Measurements from ENCODE around the gene SLC13A3. TPM values are rescaled to one million over a fixed set of nuclear protein-coding genes. Genes with fewer than 3 reads are reported as not detected.

The SLC13A3 gene
- total RNA-seq, 4 donors from 2014 or later: 0.34 to 1.5 (median 1.0) TPM

DNA sequence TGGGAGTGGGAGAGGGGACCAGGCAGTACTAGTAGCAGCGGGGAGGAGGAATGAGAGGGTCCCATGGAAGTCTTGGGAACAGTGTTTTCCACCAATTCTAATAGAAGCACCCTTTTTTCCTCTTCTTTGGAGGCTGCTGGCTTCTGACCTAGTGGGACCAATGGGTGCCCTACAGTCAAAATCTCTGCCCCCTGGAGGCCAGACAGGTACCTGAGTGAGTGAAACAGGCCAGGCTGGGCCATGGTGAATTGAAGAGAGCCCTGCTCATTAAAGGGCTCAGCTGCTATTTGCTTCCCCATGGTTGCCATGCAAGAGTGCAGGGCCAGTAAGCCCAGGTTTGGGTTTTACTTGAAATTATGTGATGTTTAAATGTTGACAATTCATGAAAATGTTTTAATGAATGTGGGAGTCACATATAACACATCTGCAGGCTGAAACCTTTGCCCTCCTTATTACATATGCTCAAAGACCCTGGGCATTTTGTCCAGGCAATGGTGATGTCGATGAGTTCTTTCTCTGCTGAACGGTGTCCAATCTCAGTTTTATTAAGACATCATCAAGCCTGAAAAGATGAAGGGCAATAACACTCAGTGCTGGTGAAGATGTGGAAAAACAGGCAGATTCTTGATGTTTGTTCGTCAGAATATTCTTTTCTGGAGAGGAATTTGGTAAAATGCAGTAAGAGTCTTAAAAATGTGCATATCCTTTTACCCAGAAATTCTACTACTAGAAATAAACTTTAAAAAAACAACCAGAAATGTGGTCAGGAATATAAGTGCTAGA is 58.5 kb downstream of the SLC13A3 start:
- no peaks in the 10 kb centered on the region for H3K27me3 ChIP-seq
- H3K4me3 ChIP-seq: no peak overlapping the region
- WGBS, 2 donors: 81 to 84% methylated on average over 4 of the region's 4 CpGs
- no peak for TF ChIP-seq POLR2A (IDR thresholded peaks at IDR 0.05)
- TF ChIP-seq, protein P1, sequence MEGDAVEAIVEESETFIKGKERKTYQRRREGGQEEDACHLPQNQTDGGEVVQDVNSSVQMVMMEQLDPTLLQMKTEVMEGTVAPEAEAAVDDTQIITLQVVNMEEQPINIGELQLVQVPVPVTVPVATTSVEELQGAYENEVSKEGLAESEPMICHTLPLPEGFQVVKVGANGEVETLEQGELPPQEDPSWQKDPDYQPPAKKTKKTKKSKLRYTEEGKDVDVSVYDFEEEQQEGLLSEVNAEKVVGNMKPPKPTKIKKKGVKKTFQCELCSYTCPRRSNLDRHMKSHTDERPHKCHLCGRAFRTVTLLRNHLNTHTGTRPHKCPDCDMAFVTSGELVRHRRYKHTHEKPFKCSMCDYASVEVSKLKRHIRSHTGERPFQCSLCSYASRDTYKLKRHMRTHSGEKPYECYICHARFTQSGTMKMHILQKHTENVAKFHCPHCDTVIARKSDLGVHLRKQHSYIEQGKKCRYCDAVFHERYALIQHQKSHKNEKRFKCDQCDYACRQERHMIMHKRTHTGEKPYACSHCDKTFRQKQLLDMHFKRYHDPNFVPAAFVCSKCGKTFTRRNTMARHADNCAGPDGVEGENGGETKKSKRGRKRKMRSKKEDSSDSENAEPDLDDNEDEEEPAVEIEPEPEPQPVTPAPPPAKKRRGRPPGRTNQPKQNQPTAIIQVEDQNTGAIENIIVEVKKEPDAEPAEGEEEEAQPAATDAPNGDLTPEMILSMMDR (IDR thresholded peaks at IDR 0.05): peak in 1 of 6 experiments; percentile 16
- no peaks in the 10 kb centered on the region for H3K36me3 ChIP-seq
- intact Hi-C loops (cut with DNase I): no loop called here
- H3K4me1 ChIP-seq: no peaks in the 10 kb centered on the region
- no peak for DNase-seq
- no peaks in the 10 kb centered on the region for H3K9me3 ChIP-seq
- no peak overlapping the region for H3K27ac ChIP-seq

- Histone ChIP-seq H3K27me3 (no peaks in the 10 kb centered on the region), H3K36me3 (no peaks in the 10 kb centered on the region), H3K4me3 (no peak overlapping the region), H3K27ac (no peak overlapping the region), H3K4me1 (no peaks in the 10 kb centered on the region), H3K9me3 (no peaks in the 10 kb centered on the region)
- DNase-seq: no peak
- intact Hi-C loops (cut with DNase I): no loop called here
- TF ChIP-seq, protein P1 (IDR thresholded peaks at IDR 0.05): no peak
- no peak for TF ChIP-seq POLR2A (IDR thresholded peaks at IDR 0.05)
- WGBS, 2 donors: 24 to 31% methylated on average over 1 of the region's 1 CpG
Observed at GRCh38 chr20:46590443-46590842, 60.8 kb downstream of the SLC13A3 start.

GRCh38 chr20:46588532-46589511 is 62.4 kb downstream of the SLC13A3 start:
- H3K9me3 ChIP-seq: no peaks in the 10 kb centered on the region
- H3K4me3 ChIP-seq: no peak overlapping the region
- no peaks in the 10 kb centered on the region for H3K36me3 ChIP-seq
- 66% methylated on average over 14 of the region's 14 CpGs for WGBS, 2 donors
- intact Hi-C loops (cut with DNase I): no loop called here
- no peak overlapping the region for H3K27ac ChIP-seq
- H3K27me3 ChIP-seq: no peaks in the 10 kb centered on the region
- no peak for TF ChIP-seq POLR2A (IDR thresholded peaks at IDR 0.05)
- TF ChIP-seq, protein P1 (IDR thresholded peaks at IDR 0.05): no peak
- no peak for DNase-seq
- H3K4me1 ChIP-seq: no peaks in the 10 kb centered on the region

DNA sequence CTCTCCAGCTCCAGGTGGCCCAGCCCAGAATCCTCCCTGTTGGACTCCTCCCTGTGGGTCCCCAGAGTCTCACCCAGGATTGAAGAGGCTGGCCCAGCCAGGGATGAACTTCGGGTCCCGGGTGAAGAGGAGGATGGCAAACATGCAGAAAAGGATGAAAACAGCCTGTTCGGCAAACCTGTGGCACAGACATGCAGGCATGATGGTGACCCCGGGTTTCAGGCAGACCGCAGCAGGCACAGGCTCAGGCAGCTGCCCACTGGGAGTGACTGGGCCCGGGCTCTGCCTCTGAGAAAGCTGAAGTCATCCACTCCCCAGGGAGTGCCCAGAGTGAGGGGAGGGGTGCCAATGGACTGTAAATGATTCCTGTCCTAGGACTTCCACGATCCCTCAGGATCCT is 63.3 kb downstream of the SLC13A3 start:
- 70 to 74% methylated on average over 4 to 5 of the region's 7 CpGs for WGBS, 2 donors
- Histone ChIP-seq H3K9me3 (no peaks in the 10 kb centered on the region), H3K27ac (no peak overlapping the region), H3K36me3 (no peaks in the 10 kb centered on the region), H3K4me1 (no peaks in the 10 kb centered on the region), H3K27me3 (no peaks in the 10 kb centered on the region), H3K4me3 (no peak overlapping the region)
- DNase-seq: no peak
- TF ChIP-seq, protein P1 (IDR thresholded peaks at IDR 0.05): no peak
- TF ChIP-seq POLR2A (IDR thresholded peaks at IDR 0.05): no peak
- intact Hi-C loops (cut with DNase I): no loop called here

DNA sequence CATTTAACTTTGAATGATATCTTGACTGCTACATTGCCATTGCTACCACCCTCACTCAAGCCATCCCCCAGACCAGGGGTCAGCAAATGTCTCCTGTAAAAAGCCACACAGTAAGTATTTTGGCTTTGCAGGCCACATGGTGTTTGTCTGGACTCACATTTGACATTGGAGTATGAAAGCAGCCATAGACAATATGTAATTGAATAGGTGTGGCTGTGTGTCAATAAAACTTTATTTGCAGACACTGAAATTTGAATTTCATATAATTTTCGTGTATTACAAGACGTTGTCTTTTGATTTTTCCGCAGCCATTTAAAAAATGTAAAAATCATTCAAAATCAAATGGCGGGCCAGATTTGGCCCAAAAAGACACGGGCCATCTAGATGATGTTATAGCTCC is 64.5 kb downstream of the SLC13A3 start:
- WGBS, 2 donors: 93% methylated on average over 5 of the region's 5 CpGs
- DNase-seq: no peak
- Histone ChIP-seq H3K4me1 (no peaks in the 10 kb centered on the region), H3K27me3 (no peaks in the 10 kb centered on the region), H3K36me3 (no peaks in the 10 kb centered on the region), H3K9me3 (no peaks in the 10 kb centered on the region), H3K27ac (no peak overlapping the region), H3K4me3 (no peak overlapping the region)
- intact Hi-C loops (cut with DNase I): no loop called here
- TF ChIP-seq POLR2A (IDR thresholded peaks at IDR 0.05): no peak
- TF ChIP-seq, protein P1 (IDR thresholded peaks at IDR 0.05): no peak
